Nephron progenitor cell (in vitro differentiated cells): Measurements from ENCODE around the gene RNF217.

Source experiments
- DNase-seq: peaks from one replicate; pipeline ENCODE4 v3.0.0; 2021
- H3K27ac Mint-ChIP-seq: 2 replicates; pipeline ENCODE4 v1.8.0; 2021; ENCODE audit warnings: mild to moderate bottlenecking, moderate library complexity, mixed read lengths
- H3K27me3 Mint-ChIP-seq: 2 replicates; pipeline ENCODE4 v1.8.0; 2021; ENCODE audit warnings: mild to moderate bottlenecking, low read depth, mixed read lengths; ENCODE audit not compliant: poor library complexity
- H3K36me3 Mint-ChIP-seq: 2 replicates; pipeline ENCODE4 v1.8.0; 2021; ENCODE audit warnings: low read depth, mixed read lengths
- H3K4me1 Mint-ChIP-seq: 2 replicates; pipeline ENCODE4 v1.8.0; 2021; ENCODE audit warnings: mixed read lengths
- H3K4me3 Mint-ChIP-seq: 2 replicates; pipeline ENCODE4 v1.8.0; 2021; ENCODE audit warnings: mild to moderate bottlenecking, moderate library complexity, mixed read lengths
- H3K9me3 Mint-ChIP-seq: 2 replicates; pipeline ENCODE4 v1.8.0; 2021; ENCODE audit warnings: mild to moderate bottlenecking, moderate library complexity, mixed read lengths
- TF ChIP-seq, protein P1 (sequence below): fragments of 200-600 bp; sonication (generic); IDR thresholded peaks from 2 replicates; pipeline ENCODE4 v1.5.0; 2021; ENCODE audit warnings: antibody characterized with exemption

RNF217 gene

GRCh38 chr6:125132058-125132457 is 169.8 kb downstream of the RNF217 start:
- Mint-ChIP-seq H3K4me3 (no peak overlapping the region), H3K36me3 (no peaks in the 10 kb centered on the region), H3K27me3 (no peaks in the 10 kb centered on the region), H3K4me1 (peaks cover 12% of the 10 kb centered on the region), H3K9me3 (peaks cover 3% of the 10 kb centered on the region), H3K27ac (no peak overlapping the region)
- TF ChIP-seq, protein P1, sequence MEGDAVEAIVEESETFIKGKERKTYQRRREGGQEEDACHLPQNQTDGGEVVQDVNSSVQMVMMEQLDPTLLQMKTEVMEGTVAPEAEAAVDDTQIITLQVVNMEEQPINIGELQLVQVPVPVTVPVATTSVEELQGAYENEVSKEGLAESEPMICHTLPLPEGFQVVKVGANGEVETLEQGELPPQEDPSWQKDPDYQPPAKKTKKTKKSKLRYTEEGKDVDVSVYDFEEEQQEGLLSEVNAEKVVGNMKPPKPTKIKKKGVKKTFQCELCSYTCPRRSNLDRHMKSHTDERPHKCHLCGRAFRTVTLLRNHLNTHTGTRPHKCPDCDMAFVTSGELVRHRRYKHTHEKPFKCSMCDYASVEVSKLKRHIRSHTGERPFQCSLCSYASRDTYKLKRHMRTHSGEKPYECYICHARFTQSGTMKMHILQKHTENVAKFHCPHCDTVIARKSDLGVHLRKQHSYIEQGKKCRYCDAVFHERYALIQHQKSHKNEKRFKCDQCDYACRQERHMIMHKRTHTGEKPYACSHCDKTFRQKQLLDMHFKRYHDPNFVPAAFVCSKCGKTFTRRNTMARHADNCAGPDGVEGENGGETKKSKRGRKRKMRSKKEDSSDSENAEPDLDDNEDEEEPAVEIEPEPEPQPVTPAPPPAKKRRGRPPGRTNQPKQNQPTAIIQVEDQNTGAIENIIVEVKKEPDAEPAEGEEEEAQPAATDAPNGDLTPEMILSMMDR, result no peak
- DNase-seq, result no peak

GRCh38 chr6:125136378-125136777 is 174.1 kb downstream of the RNF217 start:
- TF ChIP-seq, protein P1, result no peak
- no peak overlapping the region for H3K27ac Mint-ChIP-seq
- no peaks in the 10 kb centered on the region for H3K36me3 Mint-ChIP-seq
- peaks cover 10% of the 10 kb centered on the region for H3K4me1 Mint-ChIP-seq
- peaks cover 4% of the 10 kb centered on the region for H3K27me3 Mint-ChIP-seq
- H3K9me3 Mint-ChIP-seq, result peaks cover 4% of the 10 kb centered on the region
- no peak overlapping the region for H3K4me3 Mint-ChIP-seq
- no peak for DNase-seq

GRCh38 chr6:125138083-125138482 is 175.8 kb downstream of the RNF217 start:
- no peak for DNase-seq
- Mint-ChIP-seq H3K4me1 (peaks cover 10% of the 10 kb centered on the region), H3K4me3 (no peak overlapping the region), H3K27ac (no peak overlapping the region), H3K9me3 (peaks cover 10% of the 10 kb centered on the region), H3K36me3 (peaks cover under 1% of the 10 kb centered on the region), H3K27me3 (peaks cover 4% of the 10 kb centered on the region)
- TF ChIP-seq, protein P1, result no peak

DNA sequence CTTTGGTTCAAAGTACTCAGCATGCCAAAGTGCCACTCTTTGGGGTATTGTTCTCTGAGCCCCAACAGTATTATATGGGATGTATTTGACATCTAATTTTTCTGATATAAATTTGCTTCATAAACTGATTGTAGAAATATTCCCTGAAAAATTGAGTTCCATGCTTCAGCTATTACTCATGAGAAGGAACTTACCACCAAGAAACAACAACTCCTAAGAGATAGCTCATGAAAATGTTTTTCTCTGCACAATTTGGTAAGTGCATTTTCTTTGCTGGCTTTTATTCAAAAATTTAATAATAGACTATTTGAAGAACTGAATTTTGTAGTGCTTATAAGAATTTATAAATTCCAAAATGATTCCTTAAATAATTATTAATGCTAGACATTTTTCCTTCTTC is 178.6 kb downstream of the RNF217 start:
- H3K27ac Mint-ChIP-seq, result no peak overlapping the region
- TF ChIP-seq, protein P1, result no peak
- H3K4me3 Mint-ChIP-seq, result no peak overlapping the region
- peaks cover 12% of the 10 kb centered on the region for H3K36me3 Mint-ChIP-seq
- peaks cover 4% of the 10 kb centered on the region for H3K27me3 Mint-ChIP-seq
- H3K9me3 Mint-ChIP-seq, result peaks cover 24% of the 10 kb centered on the region
- no peak for DNase-seq
- H3K4me1 Mint-ChIP-seq, result peaks cover 10% of the 10 kb centered on the region
